Activated CD4-positive, alpha-beta memory T cell treated with anti-CD3 and anti-CD28 coated beads for 36 hours (primary cell): ENCODE measurements around the gene RER1. TPM values are rescaled to one million over a fixed set of nuclear protein-coding genes. Genes with fewer than 3 reads are reported as not detected.

Source experiments
- CTCF ChIA-PET: fragments of 350-600 bp; sonication (Branson Sonifier 250); formaldehyde crosslinking; loops from one replicate; lab custom pipeline; 2021; ENCODE audit warnings: antibody characterized with exemption, inconsistent platforms; lab: Charles Lee
- POLR2A ChIA-PET: fragments of 350-600 bp; sonication (Branson Sonifier 250); formaldehyde crosslinking; loops from one replicate; lab custom pipeline; 2021; ENCODE audit warnings: antibody characterized with exemption; lab: Charles Lee
- DNase-seq: peaks from one replicate; pipeline ENCODE4 v3.0.0-alpha.2; 2020
- H3K27ac Mint-ChIP-seq: one replicate; pipeline ENCODE4 v1.8.0; 2021; ENCODE audit warnings: mixed read lengths
- H3K27me3 Mint-ChIP-seq: one replicate; pipeline ENCODE4 v1.8.0; 2021; ENCODE audit warnings: mixed read lengths
- H3K36me3 Mint-ChIP-seq: one replicate; pipeline ENCODE4 v1.8.0; 2021; ENCODE audit warnings: mixed read lengths
- H3K4me1 Mint-ChIP-seq: one replicate; pipeline ENCODE4 v1.8.0; 2021; ENCODE audit warnings: low read depth, mixed read lengths
- H3K4me3 Mint-ChIP-seq: one replicate; pipeline ENCODE4 v1.8.0; 2021; ENCODE audit warnings: mild to moderate bottlenecking, mixed read lengths
- H3K9me3 Mint-ChIP-seq: one replicate; pipeline ENCODE4 v1.8.0; 2021; ENCODE audit warnings: mixed read lengths
- intact Hi-C: fragments of 100-400 bp; cut with micrococcal nuclease; formaldehyde crosslinking; loops from one replicate; pipeline ENCODE4 v1.15.1; 2023
- total RNA-seq, 2 experiments: library from RNA; stranded (reverse); gene quantifications; one replicate each; pipeline ENCODE4 v1.2.3, GENCODE V29; 2021

The RER1 gene
- total RNA-seq, 2 experiments from 2014 or later = 148 to 154 TPM

DNA sequence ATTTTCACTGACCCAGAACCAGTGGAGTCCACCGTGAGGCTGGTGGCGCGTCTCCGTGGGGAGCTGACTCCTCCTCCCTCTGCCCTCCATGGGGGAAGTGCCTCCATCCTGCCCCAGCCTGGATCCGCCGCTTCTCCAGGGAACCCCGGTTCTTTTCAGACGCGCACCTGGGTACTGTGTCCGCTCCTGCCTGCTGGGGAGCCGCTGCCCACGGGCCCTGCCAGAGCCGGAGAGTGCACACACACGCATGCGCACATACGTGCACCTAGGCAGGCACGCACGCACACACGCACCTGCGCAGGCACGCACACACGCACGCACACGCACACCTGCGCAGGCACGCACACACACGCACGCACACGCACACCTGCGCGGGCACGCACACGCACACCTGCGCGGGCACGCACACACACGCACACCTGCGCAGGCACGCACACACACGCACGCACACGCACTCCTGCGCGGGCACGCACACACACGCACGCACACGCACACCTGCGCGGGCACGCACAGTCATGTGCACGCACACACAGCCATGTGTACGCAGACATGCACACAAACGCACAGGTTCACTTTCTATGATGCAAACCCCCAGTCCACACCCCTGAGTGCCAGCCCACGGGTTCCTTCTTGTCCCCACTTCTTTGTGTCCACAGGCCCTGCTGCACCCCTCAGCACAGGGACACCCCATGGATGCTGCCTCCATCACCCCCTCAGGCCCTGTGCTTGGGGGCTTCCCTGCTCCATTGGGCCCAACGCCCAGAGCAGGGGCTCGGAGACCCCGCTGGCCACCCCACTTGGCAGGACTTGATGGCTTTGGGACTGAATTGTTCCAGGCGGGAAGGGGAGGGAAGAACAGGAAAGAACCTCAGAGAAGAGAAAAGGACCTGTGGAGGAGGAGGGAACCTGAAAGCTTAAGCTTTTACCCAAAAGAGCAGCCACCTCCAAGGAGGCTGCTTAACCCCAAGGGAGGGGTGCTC is 43.0 kb upstream of the RER1 start:
- H3K4me3 Mint-ChIP-seq = no peak overlapping the region
- ChIA-PET CTCF (no interaction called here), POLR2A (interaction anchor here (0.6 kb wide), 1 partner anchor 229 kb away, joined by 3 read pairs; no protein-coding TSS in a partner anchor)
- no peak overlapping the region for H3K27ac Mint-ChIP-seq
- no peaks in the 10 kb centered on the region for H3K9me3 Mint-ChIP-seq
- H3K36me3 Mint-ChIP-seq = no peaks in the 10 kb centered on the region
- no peaks in the 10 kb centered on the region for H3K27me3 Mint-ChIP-seq
- intact Hi-C loops = no loop called here
- H3K4me1 Mint-ChIP-seq = no peaks in the 10 kb centered on the region
- DNase-seq = no peak

DNA sequence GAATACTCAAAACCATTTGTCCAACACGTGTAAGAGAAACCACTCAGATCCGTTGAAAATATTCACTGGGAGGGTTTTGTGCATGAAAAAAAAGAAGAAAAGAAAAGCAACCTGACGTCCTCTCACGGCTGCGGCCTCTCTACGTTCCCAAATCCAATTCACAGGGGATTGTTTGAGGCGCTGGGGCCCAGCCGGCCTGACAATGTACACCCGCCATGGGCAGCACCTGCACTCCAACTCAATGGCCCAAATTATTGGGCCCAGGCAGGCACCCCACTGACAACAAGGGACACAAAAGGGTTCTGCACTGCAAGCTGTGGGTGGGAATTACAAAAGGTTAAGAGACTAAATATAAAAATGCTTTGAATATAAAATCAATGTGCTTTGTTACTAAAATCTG is 41.8 kb upstream of the RER1 start:
- Mint-ChIP-seq H3K27ac (no peak overlapping the region), H3K4me3 (no peak overlapping the region), H3K9me3 (no peaks in the 10 kb centered on the region), H3K4me1 (no peaks in the 10 kb centered on the region), H3K27me3 (no peaks in the 10 kb centered on the region), H3K36me3 (no peaks in the 10 kb centered on the region)
- POLR2A ChIA-PET = no interaction called here
- CTCF ChIA-PET = no interaction called here
- intact Hi-C loops = no loop called here
- DNase-seq = no peak

DNA sequence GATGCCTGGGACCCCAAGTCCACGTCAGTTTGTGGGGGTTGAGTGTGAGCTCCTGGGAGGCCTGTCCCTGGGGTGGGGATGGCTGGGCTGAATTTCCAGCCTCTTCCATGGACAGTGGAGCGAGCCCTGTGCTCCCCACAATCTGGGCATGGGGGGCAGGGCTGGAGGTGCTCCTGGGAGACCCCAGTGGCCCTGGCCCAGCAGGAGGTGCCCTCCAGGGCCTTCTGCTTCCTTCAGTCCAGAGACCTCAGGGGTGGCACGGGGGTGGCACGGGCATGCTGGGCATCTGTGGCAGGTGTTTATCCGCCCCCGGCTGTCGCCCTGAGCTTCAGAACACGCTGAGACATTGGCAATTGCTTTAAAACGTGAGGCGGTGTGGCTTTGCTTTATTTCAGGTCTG is 41.1 kb upstream of the RER1 start:
- Mint-ChIP-seq H3K36me3 (no peaks in the 10 kb centered on the region), H3K9me3 (no peaks in the 10 kb centered on the region), H3K4me1 (no peaks in the 10 kb centered on the region), H3K4me3 (no peak overlapping the region), H3K27ac (no peak overlapping the region), H3K27me3 (no peaks in the 10 kb centered on the region)
- POLR2A ChIA-PET = no interaction called here
- intact Hi-C loops = no loop called here
- CTCF ChIA-PET = no interaction called here
- DNase-seq = no peak

DNA sequence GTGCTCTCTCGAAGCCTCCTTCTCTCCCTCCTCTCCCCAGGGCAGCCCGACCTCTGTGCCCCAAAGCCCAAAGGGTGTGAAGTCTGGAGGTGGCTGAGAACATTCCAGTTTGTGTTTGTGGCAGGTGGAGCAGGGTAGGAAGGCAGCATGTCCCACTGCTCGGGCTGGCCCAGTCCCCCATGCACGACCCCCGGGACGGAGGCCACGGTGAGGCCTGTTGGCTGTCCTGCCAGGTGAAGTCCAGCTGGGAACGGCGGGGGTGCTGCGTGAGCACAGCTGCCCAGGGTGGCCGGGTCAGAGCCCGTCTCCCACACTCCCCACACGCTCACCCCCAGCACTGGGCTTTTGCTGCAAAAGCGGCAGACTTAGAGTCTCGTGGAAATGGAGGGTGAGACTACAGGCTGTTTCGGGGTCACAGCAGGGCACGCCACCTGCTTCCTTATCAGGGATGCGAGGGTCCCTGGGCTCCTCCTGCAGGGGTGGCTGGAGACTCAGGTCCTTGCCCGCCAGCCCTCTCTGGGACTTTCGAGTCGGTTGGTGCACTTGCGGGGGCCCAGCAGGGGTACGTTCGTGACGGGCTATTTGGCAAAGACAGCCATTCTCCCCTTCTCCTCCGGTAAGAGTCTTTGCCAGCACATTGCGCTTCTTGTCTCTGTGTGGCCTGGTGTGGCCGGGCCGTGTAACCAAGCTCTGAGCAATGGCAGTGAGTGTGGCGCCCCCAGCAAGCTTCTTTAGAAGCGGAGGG is 40.6 kb upstream of the RER1 start:
- no peak for DNase-seq
- H3K36me3 Mint-ChIP-seq = no peaks in the 10 kb centered on the region
- no peak overlapping the region for H3K4me3 Mint-ChIP-seq
- H3K27ac Mint-ChIP-seq = no peak overlapping the region
- H3K9me3 Mint-ChIP-seq = no peaks in the 10 kb centered on the region
- no peaks in the 10 kb centered on the region for H3K27me3 Mint-ChIP-seq
- CTCF ChIA-PET = no interaction called here
- POLR2A ChIA-PET = no interaction called here
- H3K4me1 Mint-ChIP-seq = no peaks in the 10 kb centered on the region
- intact Hi-C loops = no loop called here

DNA sequence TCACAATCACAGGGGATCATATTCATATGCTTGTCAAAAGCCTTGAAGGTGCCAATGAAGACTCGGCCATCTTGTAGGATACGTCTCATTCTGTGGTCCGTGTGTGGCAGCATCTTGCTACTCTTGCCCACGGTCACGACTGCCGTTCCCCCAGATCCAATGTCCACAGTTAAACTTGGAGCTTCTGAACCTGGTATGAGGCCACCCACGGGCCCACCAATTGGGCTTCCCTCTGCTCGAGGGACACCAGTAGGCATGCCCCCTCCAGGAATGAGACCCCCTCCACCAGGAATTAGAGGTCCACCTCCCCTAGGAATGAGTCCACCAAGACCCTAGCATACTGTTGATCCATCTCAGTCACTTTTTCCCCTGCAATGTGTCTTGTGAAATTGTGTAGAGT is 39.9 kb upstream of the RER1 start:
- no peaks in the 10 kb centered on the region for H3K36me3 Mint-ChIP-seq
- H3K4me1 Mint-ChIP-seq = no peaks in the 10 kb centered on the region
- no peak overlapping the region for H3K4me3 Mint-ChIP-seq
- no peaks in the 10 kb centered on the region for H3K9me3 Mint-ChIP-seq
- ChIA-PET CTCF (interaction anchor here (0.7 kb wide), 1 partner anchor 157 kb away, joined by 3 read pairs; the partner anchor contains the start of gene FAAP20), POLR2A (no interaction called here)
- no peak for DNase-seq
- H3K27me3 Mint-ChIP-seq = no peaks in the 10 kb centered on the region
- H3K27ac Mint-ChIP-seq = no peak overlapping the region
- intact Hi-C loops = no loop called here

DNA sequence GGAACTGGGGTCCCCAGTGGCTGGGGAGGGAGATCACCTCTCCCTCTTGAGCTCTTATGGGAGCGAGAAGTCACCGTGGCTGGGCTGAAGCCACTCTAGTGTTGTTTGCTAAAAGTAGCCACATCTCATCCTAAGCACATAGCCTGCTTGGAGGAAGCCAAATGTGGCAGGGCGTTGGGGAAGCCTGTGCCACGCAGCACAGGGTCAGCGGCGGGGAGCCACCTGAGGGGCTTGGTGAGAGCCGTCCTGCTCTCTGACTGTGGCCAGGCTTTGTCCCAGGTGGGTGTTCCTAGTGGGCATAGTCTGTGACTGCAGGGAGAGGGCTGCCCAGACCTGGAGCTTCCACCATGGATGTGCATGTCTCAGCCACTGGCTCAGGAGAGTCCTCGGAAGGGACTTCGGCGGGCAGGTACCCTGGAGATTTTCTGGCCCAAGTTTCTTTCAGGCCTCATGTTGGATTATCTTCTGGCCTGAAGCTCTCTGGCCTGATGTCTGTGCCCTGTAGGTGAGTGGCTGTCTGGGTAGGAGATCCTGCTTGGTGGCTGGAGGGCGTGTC is 39.2 kb upstream of the RER1 start:
- POLR2A ChIA-PET = no interaction called here
- Mint-ChIP-seq H3K9me3 (no peaks in the 10 kb centered on the region), H3K36me3 (no peaks in the 10 kb centered on the region), H3K27ac (no peak overlapping the region), H3K4me3 (no peak overlapping the region), H3K4me1 (no peaks in the 10 kb centered on the region), H3K27me3 (no peaks in the 10 kb centered on the region)
- intact Hi-C loops = no loop called here
- DNase-seq = no peak
- CTCF ChIA-PET = interaction anchor here (0.7 kb wide), 1 partner anchor 158 kb away, joined by 3 read pairs; the partner anchor contains the start of gene FAAP20

DNA sequence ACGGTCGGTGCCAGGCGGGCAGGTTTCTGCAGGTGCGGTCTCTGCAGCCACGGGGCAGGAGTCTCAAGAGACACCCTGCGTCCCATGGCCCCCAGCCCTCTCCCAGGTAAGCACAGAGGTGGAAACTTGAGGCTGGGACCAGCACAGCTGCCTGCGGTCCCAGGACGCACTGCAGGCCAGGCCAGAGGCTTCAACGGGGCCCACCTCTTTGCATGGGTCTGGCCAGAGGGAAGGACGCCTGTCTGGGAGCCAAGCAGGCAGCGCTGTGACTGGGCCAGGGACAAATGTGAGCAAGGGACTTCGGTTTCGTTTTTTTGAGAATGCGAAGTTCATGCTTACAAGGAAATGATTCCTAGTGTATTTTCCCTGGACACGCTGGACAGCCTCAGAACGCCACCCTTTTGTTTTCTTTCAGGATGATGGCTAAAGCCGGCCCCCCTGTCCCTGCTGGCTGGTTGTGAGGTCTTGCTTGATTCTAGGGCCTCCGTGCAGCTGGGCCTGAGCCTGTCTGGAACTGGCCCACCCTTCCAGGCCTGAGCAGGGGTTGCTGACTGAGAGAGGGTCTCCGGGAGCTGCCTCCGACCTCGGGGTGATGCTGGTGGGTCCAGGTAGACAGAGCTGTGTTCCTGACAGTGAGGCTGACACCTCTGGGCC is 38.6 kb upstream of the RER1 start:
- Mint-ChIP-seq H3K36me3 (no peaks in the 10 kb centered on the region), H3K27me3 (no peaks in the 10 kb centered on the region), H3K4me1 (no peaks in the 10 kb centered on the region), H3K4me3 (no peak overlapping the region), H3K9me3 (no peaks in the 10 kb centered on the region), H3K27ac (no peak overlapping the region)
- POLR2A ChIA-PET = no interaction called here
- DNase-seq = no peak
- intact Hi-C loops = no loop called here
- CTCF ChIA-PET = no interaction called here

DNA sequence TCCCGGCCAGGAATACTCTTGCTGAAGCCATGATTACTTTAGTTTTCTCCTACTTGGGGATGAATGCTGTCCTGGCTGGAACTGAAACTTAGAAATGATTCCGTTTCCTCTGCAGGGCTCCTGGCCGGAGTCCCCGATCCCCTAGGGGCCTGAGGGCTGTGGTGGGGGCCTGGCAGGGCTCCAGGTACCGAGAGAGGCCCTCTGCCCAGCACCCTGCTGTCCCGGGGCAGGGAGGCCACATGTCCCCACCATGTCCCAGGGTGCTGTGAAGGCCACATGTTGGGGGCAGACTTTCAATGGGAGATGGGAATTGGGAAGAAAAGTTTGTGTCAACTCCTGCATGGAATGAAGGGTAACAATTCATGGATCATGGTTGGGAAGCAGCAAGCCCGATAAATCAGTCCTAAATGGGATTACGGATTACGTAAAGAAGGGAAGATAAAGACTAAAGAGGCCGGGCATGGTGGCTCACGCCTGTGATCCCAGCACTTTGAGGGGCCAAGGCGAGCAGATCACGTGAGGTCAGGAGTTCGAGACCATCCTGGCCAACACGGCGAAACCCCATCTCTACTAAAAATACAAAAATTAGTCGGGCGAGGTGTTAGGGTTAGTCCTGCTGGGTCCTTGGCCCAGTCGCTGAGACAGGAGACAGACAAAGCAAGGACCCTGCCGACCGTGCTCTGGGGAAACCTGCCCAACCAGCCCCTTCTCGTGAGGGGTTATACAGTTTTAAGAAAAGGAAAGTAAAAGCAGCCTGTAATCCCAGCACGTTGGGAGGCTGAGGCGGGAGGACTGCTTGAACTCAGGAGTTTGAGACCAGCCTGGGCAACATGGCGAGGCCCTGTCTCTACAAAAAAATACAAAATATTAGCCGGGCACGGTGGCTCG is 37.8 kb upstream of the RER1 start:
- no peaks in the 10 kb centered on the region for H3K9me3 Mint-ChIP-seq
- H3K27ac Mint-ChIP-seq = no peak overlapping the region
- intact Hi-C loops = no loop called here
- no peaks in the 10 kb centered on the region for H3K36me3 Mint-ChIP-seq
- no peak overlapping the region for H3K4me3 Mint-ChIP-seq
- DNase-seq = no peak
- ChIA-PET POLR2A (no interaction called here), CTCF (no interaction called here)
- H3K4me1 Mint-ChIP-seq = no peaks in the 10 kb centered on the region
- H3K27me3 Mint-ChIP-seq = no peaks in the 10 kb centered on the region

DNA sequence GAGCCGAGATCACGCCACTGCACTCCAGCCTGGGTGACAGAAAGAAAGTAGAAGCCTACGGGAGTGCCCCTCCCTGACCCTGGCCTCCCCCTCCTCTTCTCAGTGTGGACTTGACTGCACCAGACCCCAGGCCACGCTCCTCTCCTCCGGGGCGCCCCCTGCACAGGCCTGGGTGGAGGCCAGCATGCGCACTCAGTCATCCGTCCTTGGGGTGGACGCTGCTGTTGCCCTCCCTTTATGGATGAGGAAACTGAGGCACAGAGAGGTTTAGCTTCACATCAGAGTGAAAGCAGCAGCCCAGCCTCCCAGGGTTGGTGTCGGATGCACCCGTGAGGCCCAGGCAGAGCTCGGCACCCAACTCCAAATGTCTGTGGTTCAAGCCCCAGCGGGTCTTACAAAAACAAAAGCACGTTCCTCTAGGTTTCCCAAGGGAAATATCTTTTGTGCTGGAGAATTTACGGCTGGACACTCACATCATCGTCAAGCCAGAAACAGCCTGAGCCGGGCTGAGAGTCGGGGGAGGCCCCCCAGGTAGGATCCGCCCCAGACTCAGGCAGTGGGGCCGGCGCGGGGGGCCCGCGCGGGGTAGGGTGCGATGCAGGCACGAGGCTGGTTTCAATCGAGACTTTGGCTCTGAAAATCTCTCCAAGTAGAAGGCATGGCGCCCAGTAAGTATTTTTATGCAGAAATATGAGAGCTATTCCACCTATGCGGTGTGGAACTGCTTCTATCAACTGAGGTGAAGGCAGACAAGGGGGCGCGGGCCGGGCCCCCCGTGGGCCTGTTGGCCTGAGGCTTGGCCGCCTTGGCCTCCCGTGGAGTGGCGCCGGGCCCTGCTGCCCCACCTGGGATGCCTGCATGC is 36.9 kb upstream of the RER1 start:
- ChIA-PET POLR2A (no interaction called here), CTCF (no interaction called here)
- no peaks in the 10 kb centered on the region for H3K4me1 Mint-ChIP-seq
- H3K27ac Mint-ChIP-seq = no peak overlapping the region
- H3K4me3 Mint-ChIP-seq = no peak overlapping the region
- no peak for DNase-seq
- H3K36me3 Mint-ChIP-seq = no peaks in the 10 kb centered on the region
- no peaks in the 10 kb centered on the region for H3K9me3 Mint-ChIP-seq
- intact Hi-C loops = no loop called here
- H3K27me3 Mint-ChIP-seq = no peaks in the 10 kb centered on the region

DNA sequence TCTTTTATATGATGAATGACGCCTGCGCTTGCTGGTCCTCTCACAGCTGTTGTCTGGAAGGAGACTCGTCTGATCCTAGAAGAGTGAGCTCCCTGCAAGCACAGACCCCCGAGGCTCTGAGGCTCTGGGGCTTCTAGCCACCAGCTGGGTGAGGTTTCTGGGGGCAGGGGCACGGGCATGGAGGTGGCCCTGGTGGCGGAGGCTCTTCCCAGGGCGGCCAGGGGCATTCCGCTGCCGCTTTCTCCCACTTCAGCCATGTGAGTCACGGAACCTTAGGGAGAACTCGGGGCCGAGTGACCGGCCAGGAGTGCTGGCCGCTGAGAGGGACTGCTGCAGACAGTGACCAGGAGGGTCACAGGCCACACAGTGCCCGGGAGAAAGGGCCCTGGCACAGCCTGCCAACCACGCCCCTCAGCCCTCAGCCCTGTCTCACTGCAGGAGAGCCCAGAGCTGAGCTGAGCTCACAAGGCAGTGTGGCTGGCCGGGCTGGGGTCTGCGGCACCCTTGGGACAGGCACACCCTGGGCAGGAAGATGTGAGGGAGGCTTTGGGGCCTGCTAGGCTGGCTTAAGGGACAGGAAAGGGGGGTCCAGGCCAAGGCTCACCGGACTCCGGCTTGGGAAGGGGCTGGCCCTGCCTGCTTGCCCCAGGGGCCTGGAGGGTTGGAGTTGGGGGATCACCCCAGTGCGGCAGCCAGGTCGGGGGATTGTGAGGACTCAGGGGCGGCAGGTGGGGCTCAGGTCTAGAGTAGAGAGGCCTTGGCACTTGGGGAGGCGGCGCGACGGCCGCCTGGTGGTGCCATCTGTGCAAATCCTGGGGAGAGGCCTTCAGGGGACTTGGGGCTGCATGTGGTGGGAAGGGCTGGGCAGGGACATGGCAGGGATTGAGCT is 36.0 kb upstream of the RER1 start:
- ChIA-PET CTCF (no interaction called here), POLR2A (no interaction called here)
- H3K4me3 Mint-ChIP-seq = no peak overlapping the region
- DNase-seq = no peak
- intact Hi-C loops = no loop called here
- no peaks in the 10 kb centered on the region for H3K9me3 Mint-ChIP-seq
- no peaks in the 10 kb centered on the region for H3K36me3 Mint-ChIP-seq
- H3K4me1 Mint-ChIP-seq = no peaks in the 10 kb centered on the region
- no peak overlapping the region for H3K27ac Mint-ChIP-seq
- H3K27me3 Mint-ChIP-seq = no peaks in the 10 kb centered on the region
